Fibroblast of skin of right biceps (primary cell): Measurements from ENCODE around the gene HEG1.

ENCODE experiments used
- DNase-seq: peaks from one replicate; pipeline ENCODE4 v3.0.0-alpha.2; 2013

The HEG1 gene

GRCh38 chr3:125006291-125006731 lies 49.5 kb downstream of the HEG1 start:
- DNase-seq: no peak

- peak; percentile 19 for DNase-seq
Observed at GRCh38 chr3:125005676-125006075, 50.1 kb downstream of the HEG1 start.

- no peak for DNase-seq
Observed at GRCh38 chr3:125005222-125005621, 50.6 kb downstream of the HEG1 start.

- no peak for DNase-seq
Observed at GRCh38 chr3:125003859-125004595, 51.8 kb downstream of the HEG1 start.

- peak; percentile 22 for DNase-seq
Observed at GRCh38 chr3:125003369-125003853, 52.4 kb downstream of the HEG1 start.

GRCh38 chr3:125002414-125003368 lies 53.1 kb downstream of the HEG1 start:
- DNase-seq: no peak

- no peak for DNase-seq
Observed at GRCh38 chr3:125001557-125002413, 54.0 kb downstream of the HEG1 start.

GRCh38 chr3:125000661-125001060 lies 55.1 kb downstream of the HEG1 start:
- DNase-seq: no peak

- DNase-seq: no peak
Observed at GRCh38 chr3:124999897-125000435, 55.8 kb downstream of the HEG1 start.

- DNase-seq: no peak
Observed at GRCh38 chr3:124999317-124999716, 56.5 kb downstream of the HEG1 start.

- no peak for DNase-seq
Observed at GRCh38 chr3:124998247-124998630, 57.6 kb downstream of the HEG1 start.

- DNase-seq: no peak
Observed at GRCh38 chr3:124997303-124998246, 58.2 kb downstream of the HEG1 start.

- peak; percentile 50 for DNase-seq
Observed at GRCh38 chr3:124995460-124995994, 60.3 kb downstream of the HEG1 start.

GRCh38 chr3:124993466-124993865 lies 62.3 kb downstream of the HEG1 start:
- peak; percentile 23 for DNase-seq

GRCh38 chr3:124992041-124992440 lies 63.8 kb downstream of the HEG1 start:
- DNase-seq: no peak

- DNase-seq: peak; percentile 95
Observed at GRCh38 chr3:124986192-124987143, 69.3 kb downstream of the HEG1 start.

GRCh38 chr3:124985349-124985748 lies 70.4 kb downstream of the HEG1 start:
- DNase-seq: peak; percentile 85

GRCh38 chr3:124984754-124985153 lies 71.0 kb downstream of the HEG1 start:
- DNase-seq: no peak

- no peak for DNase-seq
Observed at GRCh38 chr3:124982855-124983254, 72.9 kb downstream of the HEG1 start.

- DNase-seq: no peak
Observed at GRCh38 chr3:124981472-124981871, 74.3 kb downstream of the HEG1 start.
